BLaER1 (cell line): ENCODE results near the gene PDE9A.

Experiments
- H3K27ac ChIP-seq: shearing (Covaris generic); formaldehyde crosslinking; 2 replicates; pipeline ENCODE4 v1.8.1; 2022
- H3K27me3 ChIP-seq: shearing (Covaris generic); formaldehyde crosslinking; 2 replicates; pipeline ENCODE4 v1.8.1; 2022
- H3K36me3 ChIP-seq: shearing (Covaris generic); formaldehyde crosslinking; 2 replicates; pipeline ENCODE4 v1.8.1; 2022
- H3K4me1 ChIP-seq: shearing (Covaris generic); formaldehyde crosslinking; 2 replicates; pipeline ENCODE4 v1.8.1; 2022
- H3K4me2 ChIP-seq: shearing (Covaris generic); formaldehyde crosslinking; 2 replicates; pipeline ENCODE4 v1.8.1; 2022
- H3K4me3 ChIP-seq: shearing (Covaris generic); formaldehyde crosslinking; 2 replicates; pipeline ENCODE4 v1.8.1; 2022
- H3K9ac ChIP-seq: shearing (Covaris generic); formaldehyde crosslinking; 2 replicates; pipeline ENCODE4 v1.8.1; 2022
- H3K9me3 ChIP-seq: shearing (Covaris generic); formaldehyde crosslinking; 2 replicates; pipeline ENCODE4 v1.8.1; 2022
- H4K20me1 ChIP-seq: shearing (Covaris generic); formaldehyde crosslinking; 2 replicates; pipeline ENCODE4 v1.8.1; 2022
- Cebpa-rat ChIP-seq: shearing (Covaris generic); IDR thresholded peaks from 2 replicates; pipeline ENCODE4 v1.8.1; 2022

PDE9A gene

GRCh38 chr21:42649122-42650032 lies 4.0 kb upstream of the PDE9A start:
- no peak for TF ChIP-seq Cebpa-rat
- Histone ChIP-seq H3K36me3 (no peaks in the 10 kb centered on the region), H3K4me1 (peaks cover 16% of the 10 kb centered on the region), H3K27me3 (peaks cover 50% of the 10 kb centered on the region), H3K4me2 (no peak overlapping the region), H3K9me3 (no peaks in the 10 kb centered on the region), H3K9ac (no peak overlapping the region), H3K4me3 (no peak overlapping the region), H4K20me1 (peaks cover 37% of the 10 kb centered on the region), H3K27ac (no peak overlapping the region)

GRCh38 chr21:42650033-42650370 lies 3.4 kb upstream of the PDE9A start:
- Histone ChIP-seq H3K27me3 (peaks cover 57% of the 10 kb centered on the region), H3K9ac (no peak overlapping the region)

DNA sequence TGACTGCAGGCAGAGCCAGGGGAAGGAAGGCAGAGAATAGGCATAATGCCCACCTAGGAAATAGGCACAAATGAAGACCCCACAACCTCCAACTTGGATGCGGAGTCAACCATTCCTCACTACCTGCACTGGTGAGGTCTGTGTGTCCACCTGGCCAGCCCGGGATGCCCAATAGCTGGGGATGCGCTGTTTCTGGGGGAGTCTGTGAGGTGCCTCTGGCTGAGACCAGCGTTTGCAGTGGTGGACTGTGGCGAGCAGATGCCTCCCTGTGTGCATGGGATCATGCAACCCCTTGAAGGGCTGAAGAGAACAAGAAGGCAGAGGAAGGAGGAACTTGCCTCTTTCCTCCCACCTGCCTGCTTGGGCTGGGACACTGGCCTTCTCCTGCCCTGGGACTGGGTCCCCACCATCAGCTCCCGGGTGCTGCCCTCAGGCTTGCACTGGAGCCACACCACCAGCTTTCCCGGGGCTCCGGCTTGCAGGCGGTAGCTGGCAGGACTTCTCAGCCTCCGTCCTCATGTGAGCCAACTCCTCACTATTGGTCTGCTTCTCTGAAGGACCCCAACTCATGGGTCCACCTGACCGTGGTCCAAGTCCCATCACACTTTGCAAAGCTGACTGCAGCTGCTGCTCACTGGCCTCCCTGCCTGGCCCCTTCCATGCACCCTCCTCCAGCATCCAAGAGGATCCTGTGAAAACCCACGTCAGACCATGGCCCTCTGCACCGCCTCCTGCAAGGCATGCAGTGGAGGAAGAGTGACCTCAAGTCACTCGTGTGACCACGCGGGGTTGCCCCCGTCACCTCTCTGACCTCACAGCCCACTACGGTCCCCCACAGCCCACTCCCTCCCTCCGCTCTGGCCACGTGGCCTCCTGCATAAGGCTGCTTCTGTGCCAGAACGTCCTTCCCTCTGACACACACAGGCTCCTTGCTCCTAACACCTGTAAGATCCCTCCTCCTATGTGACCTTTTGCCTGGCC lies 2.7 kb upstream of the PDE9A start:
- Histone ChIP-seq H3K27me3 (peaks cover 57% of the 10 kb centered on the region), H3K4me3 (no peak overlapping the region), H3K36me3 (no peaks in the 10 kb centered on the region), H4K20me1 (peaks cover 51% of the 10 kb centered on the region), H3K4me1 (peaks cover 30% of the 10 kb centered on the region), H3K4me2 (no peak overlapping the region), H3K27ac (no peak overlapping the region), H3K9ac (no peak overlapping the region), H3K9me3 (no peaks in the 10 kb centered on the region)
- no peak for TF ChIP-seq Cebpa-rat

More at GRCh38 chr21:42650033-42650370, 3.4 kb upstream of the PDE9A start:
- TF ChIP-seq Cebpa-rat = no peak
- Histone ChIP-seq H4K20me1 (peaks cover 43% of the 10 kb centered on the region), H3K27ac (no peak overlapping the region), H3K4me3 (no peak overlapping the region), H3K9me3 (no peaks in the 10 kb centered on the region), H3K36me3 (no peaks in the 10 kb centered on the region), H3K4me2 (no peak overlapping the region), H3K4me1 (peaks cover 23% of the 10 kb centered on the region)

DNA sequence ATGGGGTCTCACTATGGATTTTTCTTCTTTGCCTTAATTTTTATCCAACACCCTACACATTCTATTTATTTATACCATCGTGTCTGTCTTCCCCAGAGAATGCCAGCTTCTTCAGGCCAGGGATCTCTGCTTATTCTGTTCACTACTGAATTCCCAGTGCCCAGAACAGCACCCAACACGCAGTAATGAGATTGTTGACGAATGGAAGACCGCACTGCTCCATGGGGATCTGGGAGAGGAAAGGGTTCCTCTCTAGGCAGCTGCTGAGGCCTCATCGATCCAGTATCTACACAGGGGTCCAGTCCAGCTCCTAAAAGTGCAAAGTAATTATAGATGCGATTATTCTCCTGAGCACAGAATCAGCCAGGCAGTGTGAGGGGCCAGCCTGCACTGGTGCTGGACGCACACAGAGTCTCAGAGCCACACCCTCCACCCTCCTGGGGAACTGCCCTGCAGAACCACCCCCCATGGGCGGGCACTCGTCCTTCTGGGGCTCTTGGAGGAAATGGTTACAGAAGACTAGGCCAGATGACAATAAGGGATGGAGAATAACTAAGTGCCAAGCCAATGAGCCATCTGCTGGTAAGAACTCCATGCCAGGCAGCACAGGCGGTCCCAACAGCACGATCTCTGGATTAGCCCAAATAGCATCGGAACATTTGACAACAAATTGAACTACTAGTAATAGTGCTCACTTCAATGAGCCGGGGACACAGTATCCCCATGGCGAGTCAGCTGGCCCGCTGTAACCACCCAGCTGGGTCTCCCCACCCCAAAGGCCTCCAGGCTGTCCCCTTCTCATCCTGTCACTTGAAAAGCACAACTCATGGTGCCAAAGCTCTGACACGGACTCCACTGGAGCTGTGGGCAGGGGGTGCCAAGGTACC lies 1.7 kb upstream of the PDE9A start:
- H4K20me1 ChIP-seq = peaks cover 61% of the 10 kb centered on the region
- H3K36me3 ChIP-seq = no peaks in the 10 kb centered on the region
- peaks cover 37% of the 10 kb centered on the region for H3K4me1 ChIP-seq
- H3K4me3 ChIP-seq = no peak overlapping the region
- no peak overlapping the region for H3K4me2 ChIP-seq
- TF ChIP-seq Cebpa-rat = no peak
- H3K27ac ChIP-seq = no peak overlapping the region
- H3K9me3 ChIP-seq = no peaks in the 10 kb centered on the region
- H3K27me3 ChIP-seq = peaks cover 68% of the 10 kb centered on the region
- H3K9ac ChIP-seq = no peak overlapping the region

GRCh38 chr21:42652527-42653230 lies 742 bp upstream of the PDE9A start:
- H3K27ac ChIP-seq = no peak overlapping the region

DNA sequence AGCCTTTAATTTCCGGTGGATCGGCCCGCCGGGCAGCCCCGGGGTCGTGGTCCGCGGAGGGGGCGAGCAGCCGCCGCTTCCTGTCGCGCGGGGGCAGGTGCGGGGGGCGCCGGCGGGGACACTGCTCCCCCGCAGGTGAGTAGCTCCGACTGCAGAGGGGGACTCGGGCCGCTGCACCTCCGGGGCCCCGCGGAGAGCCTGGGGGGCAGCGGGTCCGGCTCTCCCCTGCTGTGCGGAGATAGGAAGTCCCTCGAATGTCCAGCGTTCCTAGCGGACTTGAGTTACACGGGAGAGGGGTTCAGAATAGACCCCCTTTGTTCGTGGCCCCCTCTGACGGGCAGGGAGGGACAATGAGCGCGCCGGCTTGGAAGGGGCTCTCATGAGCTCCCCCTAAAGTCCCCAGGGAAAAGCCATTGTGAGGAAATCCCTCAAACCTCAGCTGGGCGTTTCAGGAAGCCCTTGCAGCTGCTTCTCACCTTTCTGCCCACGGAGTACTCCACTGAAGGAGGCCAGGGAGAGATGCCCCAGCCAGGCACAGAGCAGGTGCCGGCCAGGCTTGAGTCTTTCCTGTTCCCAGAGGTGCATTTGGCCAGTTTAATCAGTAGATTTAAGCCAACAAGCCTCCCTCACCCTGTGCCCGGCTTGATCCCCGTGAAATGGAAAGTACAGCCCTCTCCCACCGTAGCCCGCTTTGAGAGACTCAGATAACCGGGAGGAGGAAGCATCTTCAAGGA lies 925 bp downstream of the PDE9A start:
- Histone ChIP-seq H3K36me3 (no peaks in the 10 kb centered on the region), H3K4me3 (peak overlapping the region; percentile 64), H3K4me2 (peak overlapping the region; percentile 100), H4K20me1 (peaks cover 87% of the 10 kb centered on the region), H3K4me1 (peaks cover 63% of the 10 kb centered on the region), H3K27ac (no peak overlapping the region), H3K9ac (no peak overlapping the region), H3K9me3 (no peaks in the 10 kb centered on the region), H3K27me3 (peaks cover 93% of the 10 kb centered on the region)
- no peak for TF ChIP-seq Cebpa-rat

More at GRCh38 chr21:42652527-42653230, 742 bp upstream of the PDE9A start:
- peaks cover 77% of the 10 kb centered on the region for H3K27me3 ChIP-seq
- no peak for TF ChIP-seq Cebpa-rat
- no peaks in the 10 kb centered on the region for H3K36me3 ChIP-seq
- H3K4me2 ChIP-seq = peak overlapping the region; percentile 59
- H3K9ac ChIP-seq = no peak overlapping the region
- H3K4me3 ChIP-seq = no peak overlapping the region
- no peaks in the 10 kb centered on the region for H3K9me3 ChIP-seq
- H4K20me1 ChIP-seq = peaks cover 70% of the 10 kb centered on the region
- peaks cover 47% of the 10 kb centered on the region for H3K4me1 ChIP-seq

DNA sequence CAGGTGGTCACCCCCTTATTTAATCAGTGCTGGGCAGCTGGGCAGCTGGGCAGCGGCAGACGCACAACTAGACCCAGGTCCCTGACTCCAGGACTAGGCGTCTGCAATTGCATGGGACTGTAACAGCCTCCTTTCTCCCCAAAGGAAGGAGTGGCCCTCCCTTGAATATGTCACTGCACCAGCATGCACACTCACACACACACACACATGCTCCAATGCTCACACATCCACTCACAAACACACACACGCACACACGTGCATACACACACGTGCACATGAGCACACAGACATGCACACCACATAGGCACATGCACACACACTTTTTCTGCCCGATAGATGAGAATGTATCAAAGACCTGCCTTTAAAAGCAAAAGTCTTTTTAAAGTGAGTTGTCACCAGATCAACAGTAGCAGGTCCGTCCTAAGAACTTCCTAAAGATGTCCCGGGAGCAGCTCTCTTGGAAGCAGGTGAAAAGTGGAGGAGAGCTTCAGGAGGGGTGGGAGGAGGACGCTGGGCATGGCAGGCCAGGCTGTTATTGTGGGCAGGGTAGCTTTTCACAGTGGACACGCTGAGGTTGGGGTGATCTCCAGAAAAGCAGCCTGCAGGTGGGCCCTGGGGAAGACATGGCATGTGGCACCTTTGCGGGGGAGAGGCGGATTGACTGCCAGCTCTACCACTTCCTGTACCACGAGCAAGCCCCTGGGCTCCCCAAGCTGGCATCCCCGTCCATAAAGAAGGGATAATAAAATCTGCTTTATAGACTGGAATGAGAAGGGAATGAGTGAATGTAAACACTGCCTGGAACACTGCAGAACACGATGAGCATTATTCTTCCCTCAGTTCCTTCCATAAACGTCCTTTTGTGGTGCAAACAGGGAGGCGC lies 1.7 kb downstream of the PDE9A start:
- Histone ChIP-seq H4K20me1 (peaks cover 93% of the 10 kb centered on the region), H3K27ac (no peak overlapping the region), H3K36me3 (no peaks in the 10 kb centered on the region), H3K27me3 (peaks cover 98% of the 10 kb centered on the region), H3K4me1 (peaks cover 71% of the 10 kb centered on the region), H3K9ac (no peak overlapping the region), H3K4me3 (peak overlapping the region; percentile 64), H3K9me3 (no peaks in the 10 kb centered on the region), H3K4me2 (peak overlapping the region; percentile 100)
- TF ChIP-seq Cebpa-rat = no peak
